ENCODE measurements around the gene PACS1. TPM values are rescaled to one million over a fixed set of nuclear protein-coding genes. Genes with fewer than 3 reads are reported as not detected.
"Not testable (repeated sequence)": the region's sequence is repeated elsewhere in the genome, so short reads cannot be mapped to it uniquely, and the experiment has no call there.

The PACS1 gene
- total RNA-seq, 1 donor from 2014 or later, result 121 TPM

- no peaks in the 10 kb centered on the region for H3K9me3 Mint-ChIP-seq
- H3K36me3 Mint-ChIP-seq (ENCODE audit: low read depth), result peaks cover 5% of the 10 kb centered on the region
- ATAC-seq (ENCODE audit: low read depth), result peak; percentile 53
- DNase-seq, result no peak
- POLR2A ChIA-PET, result interaction anchor here (0.7 to 2.4 kb wide), 8 partner anchors 10 to 253 kb away, joined by 3 to 25 read pairs (median 6); partner anchors contain the start of genes MUS81 and PACS1
- H3K27me3 Mint-ChIP-seq, result no peaks in the 10 kb centered on the region
- CTCF ChIA-PET, result interaction anchor here (1.1 to 1.2 kb wide), 2 partner anchors 11 to 21 kb away, joined by 3 to 5 read pairs; no protein-coding TSS in a partner anchor
- intact Hi-C loops (cut with micrococcal nuclease), result loop anchor here (1.0 kb wide), 1 partner anchor 32 kb away; no protein-coding TSS in a partner anchor
- H3K27ac Mint-ChIP-seq, result peak overlapping the region; percentile 83
- TF ChIP-seq, protein P1, sequence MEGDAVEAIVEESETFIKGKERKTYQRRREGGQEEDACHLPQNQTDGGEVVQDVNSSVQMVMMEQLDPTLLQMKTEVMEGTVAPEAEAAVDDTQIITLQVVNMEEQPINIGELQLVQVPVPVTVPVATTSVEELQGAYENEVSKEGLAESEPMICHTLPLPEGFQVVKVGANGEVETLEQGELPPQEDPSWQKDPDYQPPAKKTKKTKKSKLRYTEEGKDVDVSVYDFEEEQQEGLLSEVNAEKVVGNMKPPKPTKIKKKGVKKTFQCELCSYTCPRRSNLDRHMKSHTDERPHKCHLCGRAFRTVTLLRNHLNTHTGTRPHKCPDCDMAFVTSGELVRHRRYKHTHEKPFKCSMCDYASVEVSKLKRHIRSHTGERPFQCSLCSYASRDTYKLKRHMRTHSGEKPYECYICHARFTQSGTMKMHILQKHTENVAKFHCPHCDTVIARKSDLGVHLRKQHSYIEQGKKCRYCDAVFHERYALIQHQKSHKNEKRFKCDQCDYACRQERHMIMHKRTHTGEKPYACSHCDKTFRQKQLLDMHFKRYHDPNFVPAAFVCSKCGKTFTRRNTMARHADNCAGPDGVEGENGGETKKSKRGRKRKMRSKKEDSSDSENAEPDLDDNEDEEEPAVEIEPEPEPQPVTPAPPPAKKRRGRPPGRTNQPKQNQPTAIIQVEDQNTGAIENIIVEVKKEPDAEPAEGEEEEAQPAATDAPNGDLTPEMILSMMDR (IDR thresholded peaks at IDR 0.05), result no peak
- peak overlapping the region; percentile 58 for H3K4me3 Mint-ChIP-seq
- peaks cover 96% of the 10 kb centered on the region for H3K4me1 Mint-ChIP-seq
These were observed 42.8 kb downstream of the PACS1 start for GRCh38 chr11:66112601-66113499.

DNA sequence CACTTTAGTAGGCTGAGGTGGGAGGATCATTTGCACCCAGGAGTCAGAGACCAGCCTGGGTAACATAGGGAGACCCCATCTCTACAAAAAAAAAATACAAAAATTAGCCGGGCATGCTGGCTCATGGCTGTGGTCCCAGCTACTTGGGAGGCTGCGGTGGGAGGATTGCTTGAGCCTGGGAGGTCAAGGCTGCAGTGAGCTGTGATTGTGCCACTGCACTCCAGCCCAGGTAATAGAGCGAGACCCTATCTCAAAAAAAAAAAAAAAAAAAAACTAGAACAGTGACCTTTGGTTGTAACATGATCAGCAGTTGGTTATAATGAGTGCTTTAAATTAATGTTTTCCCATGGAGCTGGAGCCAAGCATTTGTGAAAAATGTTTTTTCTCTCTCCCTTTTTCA, 44.9 kb downstream of the PACS1 start:
- intact Hi-C loops (cut with micrococcal nuclease), result loop anchor here (1.0 kb wide), 1 partner anchor 11 kb away; no protein-coding TSS in a partner anchor
- H3K4me1 Mint-ChIP-seq, result peaks cover 94% of the 10 kb centered on the region
- DNase-seq; H3K9me3 Mint-ChIP-seq; ATAC-seq (ENCODE audit: low read depth); H3K36me3 Mint-ChIP-seq (ENCODE audit: low read depth); H3K27me3 Mint-ChIP-seq: not testable (repeated sequence)
- ChIA-PET CTCF (interaction anchor here (1.3 to 2.6 kb wide), 3 partner anchors 46 to 71 kb away, joined by 3 to 10 read pairs (median 8); no protein-coding TSS in a partner anchor), POLR2A (interaction anchor here (0.6 to 3.8 kb wide), 9 partner anchors 9 to 1313 kb away, joined by 4 to 34 read pairs (median 7); partner anchors contain the start of genes PACS1 and RPS6KB2)
- H3K27ac Mint-ChIP-seq, result peak overlapping the region; percentile 78
- peak overlapping the region; percentile 69 for H3K4me3 Mint-ChIP-seq

GRCh38 chr11:66115638-66116301, 45.7 kb downstream of the PACS1 start:
- POLR2A ChIA-PET, result interaction anchor here (0.6 to 3.8 kb wide), 9 partner anchors 10 to 1312 kb away, joined by 4 to 34 read pairs (median 7); partner anchors contain the start of genes PACS1 and RPS6KB2
- TF ChIP-seq, protein P1 (IDR thresholded peaks at IDR 0.05), result no peak
- H3K4me1 Mint-ChIP-seq, result peaks cover 96% of the 10 kb centered on the region
- H3K36me3 Mint-ChIP-seq (ENCODE audit: low read depth), result no peaks in the 10 kb centered on the region
- H3K27ac Mint-ChIP-seq, result peak overlapping the region; percentile 78
- peak overlapping the region; percentile 69 for H3K4me3 Mint-ChIP-seq
- H3K9me3 Mint-ChIP-seq, result no peaks in the 10 kb centered on the region
- CTCF ChIA-PET, result interaction anchor here (1.1 to 2.6 kb wide), 6 partner anchors 18 to 225 kb away, joined by 3 to 10 read pairs (median 6); no protein-coding TSS in a partner anchor
- DNase-seq, result no peak
- intact Hi-C loops (cut with micrococcal nuclease), result loop anchor here (1.0 kb wide), 1 partner anchor 11 kb away; no protein-coding TSS in a partner anchor
- peak; percentile 51 for ATAC-seq (ENCODE audit: low read depth)
- no peaks in the 10 kb centered on the region for H3K27me3 Mint-ChIP-seq

DNA sequence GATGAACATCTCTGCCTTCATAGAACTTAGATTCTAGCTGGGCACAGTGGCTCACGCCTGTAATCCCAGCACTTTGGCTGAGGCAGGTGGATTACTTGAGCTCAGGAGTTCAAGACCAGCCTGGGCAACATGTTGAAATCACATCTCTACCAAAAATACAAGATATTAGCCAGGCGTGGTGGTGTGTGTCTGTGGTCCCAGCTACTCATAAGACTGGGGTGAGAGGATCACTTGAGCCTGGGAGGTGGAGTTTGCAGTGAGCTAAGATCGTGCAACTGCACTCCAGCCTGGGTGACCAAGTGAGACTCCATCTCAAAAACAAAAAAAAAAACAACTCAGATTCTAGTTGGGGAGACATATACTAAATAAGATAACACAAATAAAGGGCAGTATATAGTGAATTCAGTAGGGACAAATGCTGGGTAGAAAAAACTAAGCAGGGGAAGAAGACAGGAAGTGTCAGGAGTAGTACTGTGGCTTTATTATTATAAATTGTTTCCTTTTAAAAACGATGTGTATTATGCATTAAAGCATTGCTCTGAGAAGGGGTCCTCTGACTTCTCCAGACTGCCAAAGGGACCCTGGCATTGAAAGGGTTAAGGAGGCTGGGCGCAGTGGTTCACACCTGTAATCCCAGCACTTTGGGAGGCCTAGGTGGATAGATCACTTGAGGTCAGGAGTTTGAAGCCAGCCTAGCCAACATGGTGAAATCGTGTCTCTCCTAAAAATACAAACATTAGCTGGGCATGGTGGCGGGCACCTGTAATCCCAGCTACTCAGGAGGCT, 46.7 kb downstream of the PACS1 start:
- CTCF ChIA-PET, result interaction anchor here (1.1 to 2.6 kb wide), 5 partner anchors 17 to 226 kb away, joined by 3 to 10 read pairs (median 7); no protein-coding TSS in a partner anchor
- Mint-ChIP-seq H3K27me3 (no peaks in the 10 kb centered on the region), H3K36me3 (ENCODE audit: low read depth) (no peaks in the 10 kb centered on the region), H3K27ac (peak overlapping the region; percentile 71), H3K4me3 (peak overlapping the region; percentile 59), H3K4me1 (peaks cover 95% of the 10 kb centered on the region), H3K9me3 (no peaks in the 10 kb centered on the region)
- TF ChIP-seq, protein P1 (IDR thresholded peaks at IDR 0.05), result no peak
- DNase-seq (no peak), ATAC-seq (ENCODE audit: low read depth) (no peak)
- intact Hi-C loops (cut with micrococcal nuclease), result no loop called here
- POLR2A ChIA-PET, result interaction anchor here (0.5 to 3.8 kb wide), 8 partner anchors 9 to 266 kb away, joined by 3 to 34 read pairs (median 6); partner anchors contain the start of gene PACS1

All from activated B cell treated with CpG ODN at 0.5 μM for 24 hours (primary cell).